ENCODE results near the gene BTBD19. TPM values are rescaled to one million over a fixed set of nuclear protein-coding genes. Genes with fewer than 3 reads are reported as not detected.

The BTBD19 gene
- total and polyA plus RNA-seq, 9 of the 15 experiments (the other 6 are each of a cell fraction or from before 2014, with no cell fraction given): 0.22 to 2.0 (median 0.95) TPM

DNA sequence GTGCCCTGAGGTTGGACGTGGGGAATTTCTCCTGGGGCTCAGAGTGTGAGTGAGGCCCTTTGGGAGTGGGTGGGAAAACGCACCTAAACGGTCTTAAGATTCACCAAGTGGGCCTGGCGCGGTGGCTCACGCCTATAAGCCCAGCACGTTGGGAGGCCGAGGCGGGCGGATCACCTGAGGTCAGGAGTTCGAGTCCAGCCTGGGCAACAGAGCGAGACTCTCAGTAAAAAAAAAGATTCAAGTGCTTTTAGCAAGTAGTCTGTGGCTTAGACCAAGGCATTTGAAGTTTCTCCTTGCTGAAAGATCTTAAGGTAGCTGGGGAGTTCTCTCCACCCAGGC, 31.6 kb upstream of the BTBD19 start (continued):
- TF ChIP-seq, protein P1, sequence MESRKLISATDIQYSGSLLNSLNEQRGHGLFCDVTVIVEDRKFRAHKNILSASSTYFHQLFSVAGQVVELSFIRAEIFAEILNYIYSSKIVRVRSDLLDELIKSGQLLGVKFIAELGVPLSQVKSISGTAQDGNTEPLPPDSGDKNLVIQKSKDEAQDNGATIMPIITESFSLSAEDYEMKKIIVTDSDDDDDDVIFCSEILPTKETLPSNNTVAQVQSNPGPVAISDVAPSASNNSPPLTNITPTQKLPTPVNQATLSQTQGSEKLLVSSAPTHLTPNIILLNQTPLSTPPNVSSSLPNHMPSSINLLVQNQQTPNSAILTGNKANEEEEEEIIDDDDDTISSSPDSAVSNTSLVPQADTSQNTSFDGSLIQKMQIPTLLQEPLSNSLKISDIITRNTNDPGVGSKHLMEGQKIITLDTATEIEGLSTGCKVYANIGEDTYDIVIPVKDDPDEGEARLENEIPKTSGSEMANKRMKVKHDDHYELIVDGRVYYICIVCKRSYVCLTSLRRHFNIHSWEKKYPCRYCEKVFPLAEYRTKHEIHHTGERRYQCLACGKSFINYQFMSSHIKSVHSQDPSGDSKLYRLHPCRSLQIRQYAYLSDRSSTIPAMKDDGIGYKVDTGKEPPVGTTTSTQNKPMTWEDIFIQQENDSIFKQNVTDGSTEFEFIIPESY (CRISPR knock-in tag; IDR thresholded peaks at IDR 0.05): 0 out of 2 replicates have a peak, but pooled peaks have one; percentile 8
- TF ChIP-seq NR1H2 (CRISPR knock-in tag; IDR thresholded peaks at IDR 0.05) (no peak), TEAD1 (CRISPR knock-in tag; IDR thresholded peaks at IDR 0.05) (0 out of 4 replicates have a peak, but pooled peaks of 1 of the 2 experiments have one; percentile 5), CHD4 (IDR thresholded peaks at IDR 0.05; ENCODE audit: insufficient read depth, insufficient replicate concordance, low read depth, low read length, poor library complexity, severe bottlenecking) (no peak), KDM4B (IDR thresholded peaks at IDR 0.05; ENCODE audit: borderline replicate concordance in 2 of 2, low read depth in 1 of 2) (0 out of 4 replicates have a peak, but pooled peaks of 1 of the 2 experiments have one; percentile 48), PHB (CRISPR knock-in tag; IDR thresholded peaks at IDR 0.05) (0 out of 2 replicates have a peak, but pooled peaks have one; percentile 4), POLR2G (IDR thresholded peaks at IDR 0.05; ENCODE audit: low read depth, low read length) (peak; percentile 54), FOXK1 (CRISPR knock-in tag; IDR thresholded peaks at IDR 0.05; ENCODE audit: borderline replicate concordance) (0 out of 2 replicates have a peak, but pooled peaks have one; percentile 5)
- TF ChIP-seq, protein P2, sequence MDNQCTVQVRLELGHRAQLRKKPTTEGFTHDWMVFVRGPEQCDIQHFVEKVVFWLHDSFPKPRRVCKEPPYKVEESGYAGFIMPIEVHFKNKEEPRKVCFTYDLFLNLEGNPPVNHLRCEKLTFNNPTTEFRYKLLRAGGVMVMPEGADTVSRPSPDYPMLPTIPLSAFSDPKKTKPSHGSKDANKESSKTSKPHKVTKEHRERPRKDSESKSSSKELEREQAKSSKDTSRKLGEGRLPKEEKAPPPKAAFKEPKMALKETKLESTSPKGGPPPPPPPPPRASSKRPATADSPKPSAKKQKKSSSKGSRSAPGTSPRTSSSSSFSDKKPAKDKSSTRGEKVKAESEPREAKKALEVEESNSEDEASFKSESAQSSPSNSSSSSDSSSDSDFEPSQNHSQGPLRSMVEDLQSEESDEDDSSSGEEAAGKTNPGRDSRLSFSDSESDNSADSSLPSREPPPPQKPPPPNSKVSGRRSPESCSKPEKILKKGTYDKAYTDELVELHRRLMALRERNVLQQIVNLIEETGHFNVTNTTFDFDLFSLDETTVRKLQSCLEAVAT (IDR thresholded peaks at IDR 0.05): peak in 1 of 2 experiments; percentile 38; a peak in 1 of 4 replicates
- TF ChIP-seq, protein P3, sequence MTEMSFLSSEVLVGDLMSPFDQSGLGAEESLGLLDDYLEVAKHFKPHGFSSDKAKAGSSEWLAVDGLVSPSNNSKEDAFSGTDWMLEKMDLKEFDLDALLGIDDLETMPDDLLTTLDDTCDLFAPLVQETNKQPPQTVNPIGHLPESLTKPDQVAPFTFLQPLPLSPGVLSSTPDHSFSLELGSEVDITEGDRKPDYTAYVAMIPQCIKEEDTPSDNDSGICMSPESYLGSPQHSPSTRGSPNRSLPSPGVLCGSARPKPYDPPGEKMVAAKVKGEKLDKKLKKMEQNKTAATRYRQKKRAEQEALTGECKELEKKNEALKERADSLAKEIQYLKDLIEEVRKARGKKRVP (CRISPR knock-in tag; IDR thresholded peaks at IDR 0.05): no peak

Measured in K562 (cell line).